Measurements from ENCODE around the gene LARGE1. TPM values are rescaled to one million over a fixed set of nuclear protein-coding genes. Genes with fewer than 3 reads are reported as not detected.

The LARGE1 gene
- total RNA-seq, 1 experiment from 2014 or later = 2.5 TPM

- no peak for ATAC-seq
- Histone ChIP-seq H3K4me3 (ENCODE audit: low read depth in 2 of 2, low read length in 2 of 2) (no peak overlapping the region), H3K27me3 (ENCODE audit: control insufficient read depth, insufficient read depth, low read length) (no peaks in the 10 kb centered on the region), H3K27ac (ENCODE audit: low read length) (no peak overlapping the region), H3K4me1 (ENCODE audit: control insufficient read depth, insufficient read depth, low read length) (no peaks in the 10 kb centered on the region), H3K9me3 (ENCODE audit: control insufficient read depth, insufficient read depth, low read depth, low read length) (no peaks in the 10 kb centered on the region), H3K36me3 (ENCODE audit: control insufficient read depth, insufficient read depth, low read length) (no peaks in the 10 kb centered on the region)
- no TSS peak for BruUV-seq (replicated peaks)
- POLR2A ChIA-PET = no interaction called here
- DNase-seq (ENCODE audit: low read depth, low spot score) = no peak
- in situ Hi-C loops (cut with HindIII; ENCODE audit: low pct_unique_long_range_greater_than_20kb, low sequenced_read_pairs) = no loop called here
- TF ChIP-seq, protein P1, sequence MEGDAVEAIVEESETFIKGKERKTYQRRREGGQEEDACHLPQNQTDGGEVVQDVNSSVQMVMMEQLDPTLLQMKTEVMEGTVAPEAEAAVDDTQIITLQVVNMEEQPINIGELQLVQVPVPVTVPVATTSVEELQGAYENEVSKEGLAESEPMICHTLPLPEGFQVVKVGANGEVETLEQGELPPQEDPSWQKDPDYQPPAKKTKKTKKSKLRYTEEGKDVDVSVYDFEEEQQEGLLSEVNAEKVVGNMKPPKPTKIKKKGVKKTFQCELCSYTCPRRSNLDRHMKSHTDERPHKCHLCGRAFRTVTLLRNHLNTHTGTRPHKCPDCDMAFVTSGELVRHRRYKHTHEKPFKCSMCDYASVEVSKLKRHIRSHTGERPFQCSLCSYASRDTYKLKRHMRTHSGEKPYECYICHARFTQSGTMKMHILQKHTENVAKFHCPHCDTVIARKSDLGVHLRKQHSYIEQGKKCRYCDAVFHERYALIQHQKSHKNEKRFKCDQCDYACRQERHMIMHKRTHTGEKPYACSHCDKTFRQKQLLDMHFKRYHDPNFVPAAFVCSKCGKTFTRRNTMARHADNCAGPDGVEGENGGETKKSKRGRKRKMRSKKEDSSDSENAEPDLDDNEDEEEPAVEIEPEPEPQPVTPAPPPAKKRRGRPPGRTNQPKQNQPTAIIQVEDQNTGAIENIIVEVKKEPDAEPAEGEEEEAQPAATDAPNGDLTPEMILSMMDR (IDR thresholded peaks at IDR 0.05) = no peak
- TF ChIP-seq POLR2AphosphoS5 (IDR thresholded peaks at IDR 0.05; ENCODE audit: low read depth, low read length) (no peak), SIN3A (IDR thresholded peaks at IDR 0.05; ENCODE audit: borderline replicate concordance, insufficient read depth, low read depth, low read length) (no peak), TCF7L2 (IDR thresholded peaks at IDR 0.05; ENCODE audit: low read depth, low read length) (no peak)
- TF ChIP-seq, protein P2, sequence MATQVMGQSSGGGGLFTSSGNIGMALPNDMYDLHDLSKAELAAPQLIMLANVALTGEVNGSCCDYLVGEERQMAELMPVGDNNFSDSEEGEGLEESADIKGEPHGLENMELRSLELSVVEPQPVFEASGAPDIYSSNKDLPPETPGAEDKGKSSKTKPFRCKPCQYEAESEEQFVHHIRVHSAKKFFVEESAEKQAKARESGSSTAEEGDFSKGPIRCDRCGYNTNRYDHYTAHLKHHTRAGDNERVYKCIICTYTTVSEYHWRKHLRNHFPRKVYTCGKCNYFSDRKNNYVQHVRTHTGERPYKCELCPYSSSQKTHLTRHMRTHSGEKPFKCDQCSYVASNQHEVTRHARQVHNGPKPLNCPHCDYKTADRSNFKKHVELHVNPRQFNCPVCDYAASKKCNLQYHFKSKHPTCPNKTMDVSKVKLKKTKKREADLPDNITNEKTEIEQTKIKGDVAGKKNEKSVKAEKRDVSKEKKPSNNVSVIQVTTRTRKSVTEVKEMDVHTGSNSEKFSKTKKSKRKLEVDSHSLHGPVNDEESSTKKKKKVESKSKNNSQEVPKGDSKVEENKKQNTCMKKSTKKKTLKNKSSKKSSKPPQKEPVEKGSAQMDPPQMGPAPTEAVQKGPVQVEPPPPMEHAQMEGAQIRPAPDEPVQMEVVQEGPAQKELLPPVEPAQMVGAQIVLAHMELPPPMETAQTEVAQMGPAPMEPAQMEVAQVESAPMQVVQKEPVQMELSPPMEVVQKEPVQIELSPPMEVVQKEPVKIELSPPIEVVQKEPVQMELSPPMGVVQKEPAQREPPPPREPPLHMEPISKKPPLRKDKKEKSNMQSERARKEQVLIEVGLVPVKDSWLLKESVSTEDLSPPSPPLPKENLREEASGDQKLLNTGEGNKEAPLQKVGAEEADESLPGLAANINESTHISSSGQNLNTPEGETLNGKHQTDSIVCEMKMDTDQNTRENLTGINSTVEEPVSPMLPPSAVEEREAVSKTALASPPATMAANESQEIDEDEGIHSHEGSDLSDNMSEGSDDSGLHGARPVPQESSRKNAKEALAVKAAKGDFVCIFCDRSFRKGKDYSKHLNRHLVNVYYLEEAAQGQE (IDR thresholded peaks at IDR 0.05; ENCODE audit: insufficient read depth in 1 of 2, low read depth in 2 of 2, low read length in 1 of 2) = no peak
- CTCF ChIA-PET = no interaction called here
- intact Hi-C loops (cut with micrococcal nuclease; ENCODE audit: unreplicated experiment) = no loop called here
Measured at GRCh38 chr22:33883961-33884808, 36.1 kb downstream of the LARGE1 start.

- no peaks in the 10 kb centered on the region for H3K36me3 ChIP-seq (ENCODE audit: control insufficient read depth, insufficient read depth, low read length)
- in situ Hi-C loops (cut with HindIII; ENCODE audit: low pct_unique_long_range_greater_than_20kb, low sequenced_read_pairs) = no loop called here
- no peaks in the 10 kb centered on the region for H3K4me1 ChIP-seq (ENCODE audit: control insufficient read depth, insufficient read depth, low read length)
- no peak for DNase-seq (ENCODE audit: low read depth, low spot score)
- intact Hi-C loops (cut with micrococcal nuclease; ENCODE audit: unreplicated experiment) = no loop called here
- TF ChIP-seq POLR2AphosphoS5 (IDR thresholded peaks at IDR 0.05; ENCODE audit: low read depth, low read length) = no peak
- H3K27ac ChIP-seq (ENCODE audit: low read length) = no peak overlapping the region
- no peak overlapping the region for H3K4me3 ChIP-seq (ENCODE audit: low read depth in 2 of 2, low read length in 2 of 2)
- BruUV-seq (replicated peaks) = no TSS peak
- ChIA-PET POLR2A (no interaction called here), CTCF (no interaction called here)
- no peak for ATAC-seq
- no peaks in the 10 kb centered on the region for H3K9me3 ChIP-seq (ENCODE audit: control insufficient read depth, insufficient read depth, low read depth, low read length)
- no peaks in the 10 kb centered on the region for H3K27me3 ChIP-seq (ENCODE audit: control insufficient read depth, insufficient read depth, low read length)
Measured at GRCh38 chr22:33883561-33883960, 36.7 kb downstream of the LARGE1 start.

DNA sequence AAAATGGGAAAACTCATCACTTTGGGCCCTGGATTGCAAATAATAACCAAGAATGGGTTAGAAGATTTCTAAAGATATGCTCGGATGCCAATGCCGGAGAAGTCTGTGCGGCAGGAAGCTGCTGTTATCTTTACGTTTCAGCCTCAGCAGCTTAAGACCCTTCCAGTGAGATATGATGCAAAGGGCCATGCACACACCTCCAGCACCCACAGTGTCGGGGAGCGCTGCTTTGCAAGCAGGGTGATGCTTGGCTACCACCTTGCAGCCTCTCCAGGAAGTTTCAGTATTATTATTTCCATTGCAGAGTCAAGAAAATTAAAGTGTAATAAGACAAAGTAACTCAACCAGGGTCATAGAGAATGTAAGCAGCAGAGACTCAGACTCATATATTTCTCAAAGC, 37.3 kb downstream of the LARGE1 start:
- Histone ChIP-seq H3K9me3 (ENCODE audit: control insufficient read depth, insufficient read depth, low read depth, low read length) (no peaks in the 10 kb centered on the region), H3K27me3 (ENCODE audit: control insufficient read depth, insufficient read depth, low read length) (no peaks in the 10 kb centered on the region), H3K27ac (ENCODE audit: low read length) (no peak overlapping the region), H3K4me1 (ENCODE audit: control insufficient read depth, insufficient read depth, low read length) (no peaks in the 10 kb centered on the region), H3K36me3 (ENCODE audit: control insufficient read depth, insufficient read depth, low read length) (no peaks in the 10 kb centered on the region), H3K4me3 (ENCODE audit: low read depth in 2 of 2, low read length in 2 of 2) (no peak overlapping the region)
- BruUV-seq (replicated peaks) = no TSS peak
- in situ Hi-C loops (cut with HindIII; ENCODE audit: low pct_unique_long_range_greater_than_20kb, low sequenced_read_pairs) = no loop called here
- ATAC-seq = no peak
- ChIA-PET POLR2A (no interaction called here), CTCF (no interaction called here)
- no peak for DNase-seq (ENCODE audit: low read depth, low spot score)
- TF ChIP-seq SIN3A (IDR thresholded peaks at IDR 0.05; ENCODE audit: borderline replicate concordance, insufficient read depth, low read depth, low read length) (no peak), TCF7L2 (IDR thresholded peaks at IDR 0.05; ENCODE audit: low read depth, low read length) (no peak), POLR2AphosphoS5 (IDR thresholded peaks at IDR 0.05; ENCODE audit: low read depth, low read length) (no peak)
- TF ChIP-seq, protein P2 (IDR thresholded peaks at IDR 0.05; ENCODE audit: insufficient read depth in 1 of 2, low read depth in 2 of 2, low read length in 1 of 2) = no peak
- TF ChIP-seq, protein P1 (IDR thresholded peaks at IDR 0.05) = no peak
- intact Hi-C loops (cut with micrococcal nuclease; ENCODE audit: unreplicated experiment) = no loop called here

All from Panc1 (cell line).